Measurements from ENCODE around the gene LRG1. TPM values are rescaled to one million over a fixed set of nuclear protein-coding genes. Genes with fewer than 3 reads are reported as not detected.

The LRG1 gene
- total and polyA plus RNA-seq, 9 donors, result 0.33 to 7.6 (median 2.7) TPM

DNA sequence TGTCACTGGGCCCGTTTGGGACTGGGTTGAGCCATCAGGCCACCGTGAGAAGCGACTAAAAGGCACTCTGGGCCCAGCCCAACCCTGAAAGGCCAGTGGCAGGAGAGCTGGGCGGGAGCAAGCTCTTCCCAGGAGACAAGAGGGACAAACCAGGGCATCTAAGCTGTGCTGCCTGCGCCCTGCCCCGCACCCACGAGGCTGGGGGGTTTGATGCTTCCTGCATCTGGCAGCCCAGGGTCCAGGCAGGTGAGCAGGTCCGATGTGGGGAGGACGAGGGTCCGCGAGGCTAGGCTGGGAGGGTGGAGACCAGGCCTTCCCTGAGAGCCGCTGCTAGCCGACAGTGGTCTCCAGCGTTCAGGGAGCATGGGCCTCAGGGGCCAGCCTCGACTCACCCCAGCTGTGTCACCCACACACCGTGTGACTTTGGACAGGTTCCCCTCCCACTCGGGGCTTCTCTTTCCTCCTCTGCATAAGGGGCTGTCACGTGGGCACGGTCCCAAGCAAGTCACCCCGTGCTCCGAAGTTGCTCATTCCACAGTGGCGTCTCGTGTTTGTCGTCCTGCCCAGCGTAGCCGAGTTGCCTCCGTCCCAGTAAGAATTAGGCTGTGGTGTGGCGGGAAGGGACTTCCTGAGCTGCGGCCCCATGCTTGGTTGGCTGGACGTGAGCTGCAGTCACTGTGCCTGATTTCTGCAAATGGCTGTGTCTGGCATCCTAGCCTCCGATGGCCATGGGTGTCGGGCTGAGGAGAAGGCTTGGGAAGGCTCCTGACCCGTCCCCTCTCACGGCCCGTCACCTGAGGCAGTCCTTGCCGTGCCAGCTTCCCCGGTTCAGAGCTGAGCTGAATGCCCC lies 37.3 kb downstream of the LRG1 start:
- Histone ChIP-seq H3K27ac (no peak overlapping the region), H3K9me3 (no peaks in the 10 kb centered on the region), H3K4me1 (ENCODE audit: insufficient read depth) (peaks cover 9% of the 10 kb centered on the region), H3K4me3 (no peak overlapping the region), H3K27me3 (no peaks in the 10 kb centered on the region), H3K36me3 (no peaks in the 10 kb centered on the region)
- WGBS, 3 donors, result 82 to 86% (median 85%) methylated on average over 36 to 37 of the region's 37 CpGs
- intact Hi-C loops (cut with DNase I), result no loop called here
- TF ChIP-seq, protein P1, sequence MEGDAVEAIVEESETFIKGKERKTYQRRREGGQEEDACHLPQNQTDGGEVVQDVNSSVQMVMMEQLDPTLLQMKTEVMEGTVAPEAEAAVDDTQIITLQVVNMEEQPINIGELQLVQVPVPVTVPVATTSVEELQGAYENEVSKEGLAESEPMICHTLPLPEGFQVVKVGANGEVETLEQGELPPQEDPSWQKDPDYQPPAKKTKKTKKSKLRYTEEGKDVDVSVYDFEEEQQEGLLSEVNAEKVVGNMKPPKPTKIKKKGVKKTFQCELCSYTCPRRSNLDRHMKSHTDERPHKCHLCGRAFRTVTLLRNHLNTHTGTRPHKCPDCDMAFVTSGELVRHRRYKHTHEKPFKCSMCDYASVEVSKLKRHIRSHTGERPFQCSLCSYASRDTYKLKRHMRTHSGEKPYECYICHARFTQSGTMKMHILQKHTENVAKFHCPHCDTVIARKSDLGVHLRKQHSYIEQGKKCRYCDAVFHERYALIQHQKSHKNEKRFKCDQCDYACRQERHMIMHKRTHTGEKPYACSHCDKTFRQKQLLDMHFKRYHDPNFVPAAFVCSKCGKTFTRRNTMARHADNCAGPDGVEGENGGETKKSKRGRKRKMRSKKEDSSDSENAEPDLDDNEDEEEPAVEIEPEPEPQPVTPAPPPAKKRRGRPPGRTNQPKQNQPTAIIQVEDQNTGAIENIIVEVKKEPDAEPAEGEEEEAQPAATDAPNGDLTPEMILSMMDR (IDR thresholded peaks at IDR 0.05), result no peak
- TF ChIP-seq EP300 (IDR thresholded peaks at IDR 0.05) (no peak), POLR2A (IDR thresholded peaks at IDR 0.05) (no peak)
- DNase-seq, result peak in 2 of 5 donors; percentile 35 to 38

DNA sequence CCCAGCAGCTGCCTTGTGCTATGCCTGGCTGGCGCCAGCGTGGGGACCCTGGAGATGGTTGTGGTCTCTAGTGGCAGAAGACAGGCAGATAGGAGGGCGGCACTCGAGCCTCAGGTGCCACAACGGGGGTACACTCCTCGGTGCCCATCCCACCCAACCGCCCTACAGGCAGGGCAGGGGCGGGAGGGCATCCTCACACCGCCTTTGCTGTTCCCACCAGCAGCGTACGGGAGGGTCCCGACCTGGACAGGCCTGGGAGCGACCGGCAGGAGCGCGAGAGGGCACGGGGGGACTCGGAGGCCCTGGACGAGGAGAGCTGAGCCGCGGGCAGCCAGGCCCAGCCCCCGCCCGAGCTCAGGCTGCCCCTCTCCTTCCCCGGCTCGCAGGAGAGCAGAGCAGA lies 38.1 kb downstream of the LRG1 start:
- WGBS, 3 donors, result 76 to 86% (median 82%) methylated on average over 16 to 25 of the region's 25 CpGs
- H3K4me1 ChIP-seq (ENCODE audit: insufficient read depth), result peaks cover 9% of the 10 kb centered on the region
- H3K27me3 ChIP-seq, result no peaks in the 10 kb centered on the region
- TF ChIP-seq, protein P1 (IDR thresholded peaks at IDR 0.05), result no peak
- TF ChIP-seq POLR2A (IDR thresholded peaks at IDR 0.05) (no peak), EP300 (IDR thresholded peaks at IDR 0.05) (no peak)
- H3K4me3 ChIP-seq, result no peak overlapping the region
- H3K27ac ChIP-seq, result no peak overlapping the region
- no peak for DNase-seq
- H3K36me3 ChIP-seq, result no peaks in the 10 kb centered on the region
- intact Hi-C loops (cut with DNase I), result no loop called here
- H3K9me3 ChIP-seq, result no peaks in the 10 kb centered on the region

DNA sequence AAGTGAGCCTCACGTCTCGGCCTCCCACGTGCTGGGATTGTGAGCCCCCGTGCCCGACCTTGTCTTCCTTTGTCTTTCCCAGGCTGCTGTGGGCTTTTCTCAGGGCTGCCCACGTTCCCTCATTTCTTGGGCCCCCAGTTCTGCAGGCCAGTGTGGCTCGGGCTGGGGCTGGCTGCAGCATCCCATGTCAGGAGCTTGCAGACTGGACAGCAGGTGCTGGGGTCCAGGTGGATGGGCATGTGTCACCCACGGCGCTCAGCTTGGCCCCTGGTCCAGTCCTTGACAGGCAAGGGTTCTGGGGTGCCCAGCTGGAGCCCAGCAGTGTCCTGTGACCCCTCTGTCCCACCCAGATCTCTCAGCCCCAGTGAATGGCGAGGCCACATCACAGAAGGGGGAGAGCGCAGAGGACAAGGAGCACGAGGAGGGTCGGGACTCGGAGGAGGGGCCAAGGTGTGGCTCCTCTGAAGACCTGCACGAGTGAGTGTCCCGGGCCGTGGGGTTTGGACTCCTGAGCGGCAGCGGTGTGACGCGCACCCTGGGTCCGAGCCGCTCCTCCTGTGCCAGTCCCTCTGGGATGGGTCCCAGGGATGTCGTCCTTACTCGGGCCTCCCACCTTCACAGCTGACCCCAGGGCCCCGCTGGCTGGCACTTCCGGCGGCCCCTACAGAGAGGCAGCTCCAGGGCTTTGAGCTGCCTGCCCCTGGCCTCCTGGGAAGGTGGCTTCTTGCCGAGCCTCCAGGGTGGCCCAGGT lies 38.8 kb downstream of the LRG1 start:
- TF ChIP-seq, protein P1 (IDR thresholded peaks at IDR 0.05), result no peak
- TF ChIP-seq POLR2A (IDR thresholded peaks at IDR 0.05), result no peak
- Histone ChIP-seq H3K36me3 (no peaks in the 10 kb centered on the region), H3K27ac (no peak overlapping the region), H3K27me3 (no peaks in the 10 kb centered on the region), H3K9me3 (no peaks in the 10 kb centered on the region), H3K4me1 (ENCODE audit: insufficient read depth) (peaks cover 9% of the 10 kb centered on the region), H3K4me3 (no peak overlapping the region)
- no peak for DNase-seq
- WGBS, 3 donors, result 86 to 89% (median 88%) methylated on average over 27 to 29 of the region's 29 CpGs
- intact Hi-C loops (cut with DNase I), result no loop called here

DNA sequence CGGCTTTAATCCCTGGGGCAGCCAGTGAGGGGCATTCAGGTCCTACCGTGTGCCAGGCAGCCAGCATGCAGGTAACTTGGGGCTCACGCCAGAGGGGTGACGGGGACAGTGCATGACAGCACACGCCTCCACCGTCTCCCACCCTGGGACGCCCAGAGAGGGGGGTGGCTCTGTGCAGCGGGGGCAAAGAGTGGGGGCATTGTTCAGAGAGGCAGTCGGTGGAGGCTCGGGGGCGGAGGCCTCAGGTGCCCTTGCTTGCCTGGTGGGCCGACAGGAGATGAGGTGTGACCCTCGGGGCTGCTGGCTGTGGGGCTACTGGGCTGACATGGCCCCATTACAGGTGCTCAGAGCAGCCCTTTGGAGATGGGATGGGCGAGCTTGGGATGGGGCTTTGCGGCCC lies 40.0 kb downstream of the LRG1 start:
- H3K36me3 ChIP-seq, result no peaks in the 10 kb centered on the region
- peaks cover 8% of the 10 kb centered on the region for H3K4me1 ChIP-seq (ENCODE audit: insufficient read depth)
- intact Hi-C loops (cut with DNase I), result no loop called here
- no peaks in the 10 kb centered on the region for H3K27me3 ChIP-seq
- TF ChIP-seq POLR2A (IDR thresholded peaks at IDR 0.05), result no peak
- no peak for TF ChIP-seq EP300 (IDR thresholded peaks at IDR 0.05)
- TF ChIP-seq, protein P1 (IDR thresholded peaks at IDR 0.05), result no peak
- no peak overlapping the region for H3K4me3 ChIP-seq
- DNase-seq, result no peak
- no peaks in the 10 kb centered on the region for H3K9me3 ChIP-seq
- no peak overlapping the region for H3K27ac ChIP-seq
- WGBS, 3 donors, result 87 to 92% (median 89%) methylated on average over 14 to 15 of the region's 15 CpGs

Data from ovary (tissue), 9 donors.